HG03045 (cell line): ENCODE results near the gene RLBP1.
"Not testable (repeated sequence)": the region's sequence is repeated elsewhere in the genome, so short reads cannot be mapped to it uniquely, and the experiment has no call there.

Experiments used
- ATAC-seq: cut with Tn5 transposase; IDR thresholded peaks from one replicate; pipeline ENCODE4 v1.9.1; 2021; ENCODE audit warnings: mild to moderate bottlenecking, moderate library complexity; ENCODE audit not compliant: unreplicated experiment

Gene RLBP1

GRCh38 chr15:89221543-89221942 is at the start of gene RLBP1:
RLBP1 (minus strand) TSS chr15:89221579; CDS start chr15:89218975, 2,604 bp downstream.
- ATAC-seq: no peak

DNA sequence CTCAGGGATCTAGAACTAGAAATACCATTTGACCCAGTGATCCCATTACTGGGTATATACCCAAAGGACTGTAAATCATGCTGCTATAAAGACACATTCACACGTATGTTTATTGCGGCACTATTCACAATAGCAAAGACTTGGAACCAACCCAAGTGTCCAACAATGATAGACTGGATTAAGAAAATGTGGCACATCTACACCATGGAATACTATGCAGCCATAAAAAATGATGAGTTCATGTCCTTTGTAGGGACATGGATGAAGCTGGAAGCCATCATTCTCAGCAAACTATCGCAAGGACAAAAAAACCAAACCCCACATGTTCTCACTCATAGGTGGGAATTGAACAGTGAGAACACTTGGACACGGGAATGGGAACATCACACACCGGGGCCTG is 28.8 kb upstream of the RLBP1 start:
- ATAC-seq: not testable (repeated sequence)

- ATAC-seq: no peak
Measured at GRCh38 chr15:89248584-89248983, 27.2 kb upstream of the RLBP1 start.

GRCh38 chr15:89247446-89247845 is 26.1 kb upstream of the RLBP1 start:
- ATAC-seq: no peak

GRCh38 chr15:89244574-89244903 is 23.2 kb upstream of the RLBP1 start:
- peak; percentile 10 for ATAC-seq

- ATAC-seq: peak; percentile 93
Measured at GRCh38 chr15:89243691-89244573, 22.6 kb upstream of the RLBP1 start, which contains the start of gene FANCI. FANCI (plus strand) TSS chr15:89243979; CDS start chr15:89247648, 3,669 bp downstream.

- no peak for ATAC-seq
Measured at GRCh38 chr15:89243046-89243690, 21.8 kb upstream of the RLBP1 start.

GRCh38 chr15:89239883-89240810 is 18.8 kb upstream of the RLBP1 start:
- not testable (repeated sequence) for ATAC-seq

DNA sequence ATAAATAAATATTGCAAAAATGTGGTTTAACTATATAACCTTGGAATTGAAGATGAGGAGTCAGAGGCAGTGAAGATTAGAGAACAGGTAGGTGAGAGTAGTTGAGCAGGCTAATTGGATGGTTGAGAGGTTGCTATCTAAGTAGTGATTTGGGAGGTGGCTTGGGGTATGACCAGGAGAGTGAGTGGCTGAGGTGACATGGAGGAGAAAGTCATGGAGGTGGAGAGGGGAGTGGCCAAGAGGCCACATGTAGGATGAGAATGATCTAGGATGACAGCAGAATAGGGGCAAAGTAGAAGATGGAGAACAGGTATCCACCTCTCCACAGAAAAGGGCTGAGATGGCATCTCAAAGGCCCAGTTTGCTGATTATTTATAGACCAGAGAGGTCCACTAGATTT is 10.5 kb upstream of the RLBP1 start:
- ATAC-seq: no peak

GRCh38 chr15:89230277-89230676 is 8.9 kb upstream of the RLBP1 start:
- ATAC-seq: no peak

- no peak for ATAC-seq
Measured at GRCh38 chr15:89227425-89227824, 6.0 kb upstream of the RLBP1 start.

DNA sequence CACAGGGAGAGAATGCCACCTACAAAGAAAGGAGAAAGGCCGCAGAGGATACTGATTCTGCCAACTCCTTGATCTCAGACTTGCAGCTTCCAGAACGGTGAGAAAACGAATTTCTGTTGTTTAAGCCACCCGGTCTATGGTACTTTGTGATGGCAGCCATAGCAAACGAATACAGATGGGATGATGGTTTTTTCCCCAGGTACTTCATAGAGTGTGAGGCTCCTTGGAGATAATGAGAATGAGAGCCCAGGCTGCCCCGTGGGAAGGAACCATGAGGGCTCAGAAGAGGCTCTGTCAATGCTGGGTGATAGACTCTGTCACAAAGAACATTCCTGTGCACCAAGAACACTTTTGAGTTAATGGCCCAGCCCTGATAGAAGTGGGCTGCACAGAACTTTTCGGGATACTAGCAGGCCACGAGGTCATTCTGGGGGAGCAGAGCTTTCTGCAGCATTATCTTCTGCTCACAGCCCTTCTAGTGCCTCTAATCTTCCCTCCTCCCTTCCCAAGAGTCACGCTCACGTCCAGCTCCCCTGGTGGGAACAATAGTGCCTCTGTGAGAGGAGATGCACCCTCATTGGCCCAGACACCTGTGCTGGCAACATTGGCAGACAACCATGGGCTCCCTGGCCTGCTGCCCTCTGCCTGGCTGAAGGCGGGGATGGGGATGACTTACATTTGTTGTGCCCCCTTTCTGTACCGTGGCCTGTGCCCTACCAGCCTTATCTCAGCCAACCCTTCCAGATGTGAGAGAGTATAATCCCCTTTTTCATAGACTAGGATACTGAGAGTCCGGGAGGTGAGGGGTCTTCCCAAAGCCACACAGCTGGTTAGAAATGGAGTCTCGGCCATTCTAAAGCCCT is 5.2 kb upstream of the RLBP1 start:
- no peak for ATAC-seq

GRCh38 chr15:89225588-89225987 is 4.2 kb upstream of the RLBP1 start:
- no peak for ATAC-seq

DNA sequence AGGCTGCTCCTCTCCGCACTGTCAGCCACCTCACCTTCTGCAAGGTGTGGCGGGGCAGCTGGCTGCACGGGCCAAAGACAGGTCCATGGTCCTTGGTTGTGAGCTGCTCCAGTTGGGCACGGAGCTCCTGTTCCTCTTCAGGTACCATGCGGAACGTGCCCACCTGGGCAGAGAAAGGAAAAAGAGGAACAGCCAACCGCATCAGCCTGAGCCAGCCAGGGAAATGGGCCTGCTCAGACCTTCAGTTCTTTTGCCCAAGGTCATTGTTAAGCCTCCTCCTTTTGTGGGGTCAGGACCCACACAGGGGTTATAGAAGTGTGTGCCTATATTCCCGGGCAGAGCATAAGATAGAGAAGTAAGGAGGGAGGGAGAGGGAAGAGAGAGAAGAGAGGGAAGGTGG is 2.8 kb downstream of the RLBP1 start:
- ATAC-seq: no peak

DNA sequence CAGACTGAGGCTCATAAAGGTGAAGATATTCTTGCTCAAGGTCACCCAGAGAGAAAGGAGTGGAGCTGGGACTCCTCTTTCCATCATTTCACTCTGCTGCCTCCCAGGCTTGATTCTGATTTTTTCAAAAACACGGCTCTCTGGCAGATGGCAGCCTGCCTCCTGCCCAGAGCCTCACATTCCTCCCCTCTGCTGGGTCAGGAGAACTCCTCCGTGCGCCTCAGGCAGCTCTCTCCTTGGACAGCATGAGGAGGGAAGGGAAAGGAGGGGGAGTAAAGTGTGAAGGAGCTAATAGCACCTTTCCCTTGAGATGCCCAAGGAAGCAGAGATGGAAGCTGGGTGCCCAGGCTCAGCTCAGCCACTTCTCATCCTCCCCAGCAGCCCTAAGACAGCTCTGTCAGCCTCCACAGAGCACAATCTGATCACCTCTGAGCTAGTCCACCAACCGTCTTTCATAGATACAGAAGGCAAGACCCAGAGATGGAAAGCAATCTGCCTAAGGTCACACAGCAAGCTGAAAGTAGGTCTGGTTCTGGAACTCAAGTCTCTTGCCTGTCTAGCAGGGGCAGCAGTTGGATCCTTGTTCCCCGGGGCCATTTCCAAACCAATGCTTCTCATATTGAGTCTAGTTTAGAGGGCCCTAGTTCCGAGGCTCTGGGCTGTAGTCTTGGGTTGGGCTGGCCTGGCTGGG is 3.5 kb downstream of the RLBP1 start:
- no peak for ATAC-seq

DNA sequence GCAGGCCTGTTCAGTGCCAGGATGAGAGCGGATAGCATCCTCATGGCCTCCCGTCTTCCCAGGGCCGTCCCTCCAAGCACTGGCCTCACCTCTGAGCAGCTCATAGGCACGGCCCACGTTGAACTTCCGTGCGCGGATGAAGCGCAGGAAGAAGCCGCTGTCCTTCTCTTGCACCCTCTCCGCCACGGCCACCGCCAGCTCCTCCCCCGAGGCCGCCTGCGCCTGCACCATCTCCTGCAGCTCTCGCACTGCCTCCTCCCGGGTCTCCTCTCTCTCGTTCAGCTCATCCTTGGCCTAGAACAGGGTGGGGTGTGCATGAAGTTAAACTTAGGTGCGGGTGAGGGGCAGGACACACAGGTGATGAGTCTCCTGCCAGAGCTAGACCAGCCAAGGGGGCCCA is 4.3 kb downstream of the RLBP1 start:
- ATAC-seq: no peak

DNA sequence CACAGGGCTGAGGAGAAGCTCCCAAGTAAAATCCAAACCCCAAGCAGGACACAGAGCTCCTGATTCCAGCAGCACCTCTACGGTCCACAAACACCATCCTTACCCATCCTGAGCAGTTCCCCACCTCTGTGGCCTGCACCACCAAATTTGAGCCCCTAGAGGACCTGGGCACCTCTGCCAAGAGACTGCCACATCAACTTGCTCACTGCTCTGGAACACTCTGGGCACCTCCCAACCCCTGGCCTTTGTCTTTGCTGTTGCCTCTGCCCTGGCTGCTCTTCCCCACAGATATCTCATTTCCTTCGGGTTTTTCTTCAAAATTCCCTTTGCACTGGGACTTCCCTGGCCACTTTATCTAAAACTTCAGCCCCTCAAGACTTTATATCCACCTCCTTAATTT is 5.8 kb downstream of the RLBP1 start:
- ATAC-seq: no peak

DNA sequence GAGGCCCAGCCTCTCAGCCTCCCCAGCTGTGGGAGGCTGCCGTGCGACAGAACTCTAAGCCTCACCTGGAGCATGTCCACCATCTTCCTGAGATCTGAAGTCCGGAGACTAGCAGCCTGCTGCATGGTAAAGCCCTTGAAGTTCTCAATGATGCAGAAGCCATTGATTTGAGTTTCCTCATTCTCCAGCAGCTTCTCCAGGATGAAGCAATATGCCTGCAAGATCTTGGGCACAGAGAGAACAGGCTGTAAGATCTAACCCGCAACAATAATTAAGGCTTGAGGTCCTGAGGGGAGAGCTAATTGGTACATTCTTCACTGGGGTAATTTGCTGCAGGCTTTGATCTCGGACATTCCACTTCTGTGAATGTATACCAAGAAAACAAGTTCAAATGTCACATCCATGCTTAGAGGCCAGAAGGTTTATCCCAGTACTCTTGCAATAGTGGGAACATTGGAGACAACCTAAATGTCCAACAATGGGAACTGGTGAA is 9.7 kb downstream of the RLBP1 start:
- no peak for ATAC-seq

GRCh38 chr15:89209057-89209456 is 12.3 kb downstream of the RLBP1 start:
- ATAC-seq: no peak

GRCh38 chr15:89208256-89208655 is 13.1 kb downstream of the RLBP1 start:
- no peak for ATAC-seq
